Muscle of leg (tissue), 11 donors: ENCODE data around the gene ARID1A. TPM values are rescaled to one million over a fixed set of nuclear protein-coding genes. Genes with fewer than 3 reads are reported as not detected.
"Not testable (repeated sequence)": the region's sequence is repeated elsewhere in the genome, so short reads cannot be mapped to it uniquely, and the experiment has no call there.

ENCODE experiments used
- DNase-seq: peaks from one replicate; pipeline ENCODE4 v3.0.0; 2013
- H3K27ac ChIP-seq: one replicate; pipeline ENCODE4 v1.5.1; 2013; ENCODE audit warnings: mild to moderate bottlenecking, low read length, control low read depth
- H3K27me3 ChIP-seq: one replicate; pipeline ENCODE4 v1.6.1; 2013; ENCODE audit warnings: low read length; ENCODE audit not compliant: control insufficient read depth, insufficient read depth
- H3K36me3 ChIP-seq: one replicate; pipeline ENCODE4 v1.6.1; 2013; ENCODE audit warnings: low read length; ENCODE audit not compliant: control insufficient read depth, insufficient read depth
- H3K4me1 ChIP-seq: one replicate; pipeline ENCODE4 v1.6.1; 2013; ENCODE audit warnings: low read length; ENCODE audit not compliant: control insufficient read depth, insufficient read depth
- H3K4me3 ChIP-seq: one replicate; pipeline ENCODE4 v1.5.1; 2013; ENCODE audit warnings: low read length, control low read depth
- H3K9me3 ChIP-seq: replicated peaks from 2 replicates; pipeline ENCODE4 v1.6.1; 2013; ENCODE audit warnings: low read depth, low read length; ENCODE audit not compliant: control insufficient read depth
- WGBS: methylation state at CpG from one replicate; pipeline ENCODE4 v1.1.5; 2013; ENCODE audit warnings: missing lambda C conversion rate; ENCODE audit not compliant: insufficient coverage; 5-methylcytosine and 5-hydroxymethylcytosine counted together
- polyA plus RNA-seq, 8 donors: library from polyadenylated mRNA; unstranded; fragments of 120-200 nt; gene quantifications; one replicate each; pipeline versions ENCODE4 v1.2.1 to v1.2.3, GENCODE V29; 2013; ENCODE audit warnings: inconsistent platforms in 1 of 8, low replicate concordance in 1 of 8; ENCODE audit not compliant: insufficient read length in 8 of 8, insufficient read depth in 1 of 8
- total RNA-seq: library from RNA; stranded (reverse); fragments of 120-200 nt; gene quantifications from one replicate; pipeline ENCODE4 v1.2.4, GENCODE V29; 2013

Gene ARID1A
- total and polyA plus RNA-seq, 9 donors: 22.1 to 63.5 (median 44.6) TPM

GRCh38 chr1:26710811-26711210 lies 15.0 kb downstream of the ARID1A start:
- Histone ChIP-seq H3K36me3 (peaks cover 19% of the 10 kb centered on the region), H3K4me1 (peaks cover 8% of the 10 kb centered on the region), H3K4me3 (no peak overlapping the region), H3K9me3 (no peaks in the 10 kb centered on the region), H3K27me3 (no peaks in the 10 kb centered on the region), H3K27ac (no peak overlapping the region)
- no peak for DNase-seq
- 89% methylated on average over 3 of the region's 5 CpGs for WGBS

- no peak overlapping the region for H3K4me3 ChIP-seq
- H3K27me3 ChIP-seq: no peaks in the 10 kb centered on the region
- no peaks in the 10 kb centered on the region for H3K9me3 ChIP-seq
- H3K27ac ChIP-seq: no peak overlapping the region
- peaks cover 19% of the 10 kb centered on the region for H3K36me3 ChIP-seq
- peaks cover 2% of the 10 kb centered on the region for H3K4me1 ChIP-seq
- WGBS: 90% methylated on average over 3 of the region's 5 CpGs
- no peak for DNase-seq
These were observed 16.0 kb downstream of the ARID1A start for GRCh38 chr1:26711777-26712176.

- no CpG with 5 or more reads among the region's 2 CpGs for WGBS
- peak; percentile 51 for DNase-seq
- H3K4me1 ChIP-seq: peaks cover 8% of the 10 kb centered on the region
These were observed 21.2 kb downstream of the ARID1A start for GRCh38 chr1:26717017-26717491.

GRCh38 chr1:26719205-26719604 lies 23.4 kb downstream of the ARID1A start:
- no peak overlapping the region for H3K27ac ChIP-seq
- H3K4me1 ChIP-seq: peaks cover 21% of the 10 kb centered on the region
- WGBS: no CpG with 5 or more reads among the region's 3 CpGs

More at GRCh38 chr1:26717017-26717491, 21.2 kb downstream of the ARID1A start:
- H3K9me3 ChIP-seq: no peaks in the 10 kb centered on the region
- no peak overlapping the region for H3K4me3 ChIP-seq
- no peaks in the 10 kb centered on the region for H3K27me3 ChIP-seq
- H3K36me3 ChIP-seq: peaks cover 4% of the 10 kb centered on the region
- no peak overlapping the region for H3K27ac ChIP-seq

GRCh38 chr1:26721669-26722355 lies 26.0 kb downstream of the ARID1A start:
- Histone ChIP-seq H3K4me1 (peaks cover 28% of the 10 kb centered on the region), H3K36me3 (peaks cover 3% of the 10 kb centered on the region), H3K27me3 (no peaks in the 10 kb centered on the region), H3K27ac (no peak overlapping the region), H3K9me3 (no peaks in the 10 kb centered on the region), H3K4me3 (no peak overlapping the region)
- DNase-seq: no peak
- WGBS: no CpG with 5 or more reads among the region's 2 CpGs

More at GRCh38 chr1:26719205-26719604, 23.4 kb downstream of the ARID1A start:
- no peak for DNase-seq
- Histone ChIP-seq H3K27me3 (no peaks in the 10 kb centered on the region), H3K36me3 (peaks cover 3% of the 10 kb centered on the region), H3K4me3 (no peak overlapping the region), H3K9me3 (no peaks in the 10 kb centered on the region)

GRCh38 chr1:26723013-26723991 lies 27.5 kb downstream of the ARID1A start:
- peak; percentile 97 for DNase-seq
- H3K4me1 ChIP-seq: peaks cover 27% of the 10 kb centered on the region
- H3K36me3 ChIP-seq: peaks cover under 1% of the 10 kb centered on the region
- H3K27me3 ChIP-seq: no peaks in the 10 kb centered on the region
- H3K4me3 ChIP-seq: peak overlapping the region; percentile 5
- H3K27ac ChIP-seq: peak overlapping the region; percentile 91
- WGBS: 2% methylated on average over 13 of the region's 19 CpGs
- no peaks in the 10 kb centered on the region for H3K9me3 ChIP-seq

- Histone ChIP-seq H3K4me3 (no peak overlapping the region), H3K4me1 (peaks cover 27% of the 10 kb centered on the region), H3K36me3 (no peaks in the 10 kb centered on the region), H3K27ac (peak overlapping the region; percentile 91), H3K9me3 (no peaks in the 10 kb centered on the region), H3K27me3 (no peaks in the 10 kb centered on the region)
- no CpG with 5 or more reads among the region's 2 CpGs for WGBS
- peak; percentile 26 for DNase-seq
These were observed 28.3 kb downstream of the ARID1A start for GRCh38 chr1:26724118-26724517.

GRCh38 chr1:26724926-26725325 lies 29.1 kb downstream of the ARID1A start:
- no peak for DNase-seq
- peaks cover 27% of the 10 kb centered on the region for H3K4me1 ChIP-seq
- no CpG with 5 or more reads among the region's 1 CpG for WGBS
- H3K36me3 ChIP-seq: peaks cover 4% of the 10 kb centered on the region
- no peak overlapping the region for H3K4me3 ChIP-seq
- no peaks in the 10 kb centered on the region for H3K27me3 ChIP-seq
- no peak overlapping the region for H3K27ac ChIP-seq
- no peaks in the 10 kb centered on the region for H3K9me3 ChIP-seq

GRCh38 chr1:26725904-26726303 lies 30.1 kb downstream of the ARID1A start:
- not testable (repeated sequence) for H3K36me3 ChIP-seq, H3K4me3 ChIP-seq, DNase-seq, H3K27ac ChIP-seq, H3K27me3 ChIP-seq, H3K9me3 ChIP-seq
- 88% methylated on average over 5 of the region's 14 CpGs for WGBS
- H3K4me1 ChIP-seq: peaks cover 27% of the 10 kb centered on the region

- WGBS: no CpG with 5 or more reads among the region's 1 CpG
- H3K27me3 ChIP-seq: no peaks in the 10 kb centered on the region
- peaks cover 27% of the 10 kb centered on the region for H3K4me1 ChIP-seq
- no peak for DNase-seq
- no peaks in the 10 kb centered on the region for H3K9me3 ChIP-seq
- H3K4me3 ChIP-seq: no peak overlapping the region
- H3K27ac ChIP-seq: no peak overlapping the region
- peaks cover 17% of the 10 kb centered on the region for H3K36me3 ChIP-seq
These were observed 31.0 kb downstream of the ARID1A start for GRCh38 chr1:26726784-26727183.
